ENCODE data around the gene GTF3A. TPM values are rescaled to one million over a fixed set of nuclear protein-coding genes. Genes with fewer than 3 reads are reported as not detected.

Gene GTF3A
- total and polyA plus RNA-seq, 9 of the 15 experiments (the other 6 are each of a cell fraction or from before 2014, with no cell fraction given) = 47.5 to 303 (median 174) TPM

DNA sequence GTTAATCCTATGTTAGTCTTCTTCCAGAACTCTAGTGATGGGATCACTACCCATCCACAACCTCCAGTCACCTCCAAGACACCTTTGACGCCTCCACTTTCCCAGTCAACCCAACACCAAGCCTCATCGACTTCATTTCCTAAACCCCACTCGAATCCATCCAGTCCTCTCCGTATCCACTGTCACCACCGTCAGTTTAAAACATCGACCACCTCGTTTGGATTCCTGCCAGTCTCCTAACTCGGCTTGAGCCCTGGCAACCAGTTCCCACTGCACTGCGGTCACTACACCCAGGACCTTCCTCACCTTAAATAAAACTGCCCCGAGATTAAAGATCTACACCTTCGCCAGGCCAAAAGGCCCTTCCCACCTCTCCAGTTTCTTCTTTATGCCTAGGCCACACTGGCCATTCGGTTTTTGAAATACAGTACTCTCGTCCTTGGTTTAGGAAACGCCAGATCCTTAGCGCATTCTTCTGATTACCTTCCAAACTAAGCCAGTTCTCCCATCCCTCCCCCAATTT lies 24.7 kb downstream of the GTF3A start:
- Histone ChIP-seq H3K27ac (ENCODE audit: extremely low read depth, low read depth, low read length) (peak overlapping the region; percentile 97), H3K4me1 (replicated peaks in 1 of 2; ENCODE audit: control insufficient read depth in 2 of 2, insufficient read depth in 2 of 2, low read length in 2 of 2) (peaks cover 3 to 10% of the 10 kb centered on the region in 2 experiments; a peak in 2 of 5 replicates), H3K4me2 (ENCODE audit: insufficient read depth, low read length) (peak overlapping the region; percentile 88), H3K79me2 (ENCODE audit: control insufficient read depth, insufficient read depth, low read length) (peaks cover 34% of the 10 kb centered on the region), H3K4me3 (peak overlapping the region; percentile 93), H3K9me1 (ENCODE audit: control insufficient read depth, insufficient read depth, low read length) (no peaks in the 10 kb centered on the region), H3K9ac (ENCODE audit: insufficient read depth in 1 of 2, low read depth in 2 of 2, low read length in 2 of 2) (peak overlapping the region; percentile 84 to 94), H3K27me3 (ENCODE audit: control insufficient read depth in 2 of 2, insufficient read depth in 2 of 2, low read length in 2 of 2) (no peaks in the 10 kb centered on the region), H4K20me1 (replicated peaks; ENCODE audit: control insufficient read depth, insufficient read depth, low read length) (no peaks in the 10 kb centered on the region), H2AFZ (ENCODE audit: low read depth, low read length) (peak overlapping the region; percentile 98), H3K9me3 (replicated peaks; ENCODE audit: control insufficient read depth, insufficient read depth, low read depth, low read length) (no peaks in the 10 kb centered on the region), H3K36me3 (ENCODE audit: control insufficient read depth, insufficient read depth, low read length) (0 out of 3 replicates have a peak, but pooled peaks cover 3% of the 10 kb centered on the region)
- intact Hi-C loops (cut with micrococcal nuclease) = no loop called here
- TF ChIP-seq HMG20A (CRISPR knock-in tag; conservative IDR thresholded peaks at IDR 0.05) (no peak), NFIC (IDR thresholded peaks at IDR 0.05) (peak; percentile 60), EHMT2 (IDR thresholded peaks at IDR 0.05) (0 out of 2 replicates have a peak, but pooled peaks have one; percentile 6), SRF (CRISPR knock-in tag; IDR thresholded peaks at IDR 0.05) (no peak)
- TF ChIP-seq, protein P1, sequence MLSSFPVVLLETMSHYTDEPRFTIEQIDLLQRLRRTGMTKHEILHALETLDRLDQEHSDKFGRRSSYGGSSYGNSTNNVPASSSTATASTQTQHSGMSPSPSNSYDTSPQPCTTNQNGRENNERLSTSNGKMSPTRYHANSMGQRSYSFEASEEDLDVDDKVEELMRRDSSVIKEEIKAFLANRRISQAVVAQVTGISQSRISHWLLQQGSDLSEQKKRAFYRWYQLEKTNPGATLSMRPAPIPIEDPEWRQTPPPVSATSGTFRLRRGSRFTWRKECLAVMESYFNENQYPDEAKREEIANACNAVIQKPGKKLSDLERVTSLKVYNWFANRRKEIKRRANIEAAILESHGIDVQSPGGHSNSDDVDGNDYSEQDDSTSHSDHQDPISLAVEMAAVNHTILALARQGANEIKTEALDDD (IDR thresholded peaks at IDR 0.05) = peak; percentile 38; the same call in 1 of the 2 replicates
- 6% methylated on average over 14 of the region's 15 CpGs for WGBS (ENCODE audit: insufficient coverage, low coverage, missing lambda C conversion rate)
- ChIA-PET POLR2A (interaction anchor here (1.1 kb wide), 1 partner anchor 9 kb away, joined by 3 read pairs; no protein-coding TSS in a partner anchor), CTCF (ENCODE audit: low intra/inter-chr PET ratio) (no interaction called here)
- peak in 1 of 4 experiments; percentile 15 for DNase-seq (ENCODE audit: extremely low read depth in 1 of 4, low spot score in 3 of 4)
- FAIRE-seq = peak; percentile 62
- ATAC-seq = no peak
- BruUV-seq (replicated peaks) = TSS peak; percentile 58
- in situ Hi-C loops (cut with MboI) = no loop called here

Data from K562 (cell line).